GM12878 (cell line): ENCODE data around the gene SSNA1. TPM values are rescaled to one million over a fixed set of nuclear protein-coding genes. Genes with fewer than 3 reads are reported as not detected.

Source experiments
- CBFB ChIP-seq: IDR thresholded peaks from 2 replicates; pipeline ENCODE4 v1.6.1; 2016; ENCODE audit warnings: antibody characterized with exemption, low read depth
- IKZF2 ChIP-seq, 2 experiments: fragments of 450-650 bp; IDR thresholded peaks; 2 replicates each; pipeline ENCODE4 v1.6.1; 2017; ENCODE audit warnings: mild to moderate bottlenecking in 2 of 2, moderate library complexity in 2 of 2
- MEF2A ChIP-seq: IDR thresholded peaks from 2 replicates; pipeline ENCODE4 v1.6.1; 2011; ENCODE audit warnings: low read depth, mild to moderate bottlenecking, low read length, moderate library complexity; ENCODE audit not compliant: insufficient read depth
- MEF2B ChIP-seq: fragments of 450-650 bp; IDR thresholded peaks from 2 replicates; pipeline ENCODE4 v1.6.1; 2018; ENCODE audit warnings: mild to moderate bottlenecking, moderate library complexity; ENCODE audit not compliant: partially characterized antibody, poor library complexity, severe bottlenecking
- MXI1 ChIP-seq: fragments of 150-350 bp; IDR thresholded peaks from 2 replicates; pipeline ENCODE4 v1.6.1; 2011; ENCODE audit warnings: low read depth, mild to moderate bottlenecking, inconsistent platforms, low read length, improper control_type of control experiment
- NR2F1 ChIP-seq: fragments of 450-650 bp; conservative IDR thresholded peaks from 2 replicates; pipeline ENCODE4 v1.6.1; 2017; ENCODE audit warnings: mild to moderate bottlenecking
- POLR2A ChIP-seq: IDR thresholded peaks from 2 replicates; pipeline ENCODE4 v1.6.1; 2011; ENCODE audit warnings: low read depth, mild to moderate bottlenecking, low read length
- RAD51 ChIP-seq: fragments of 450-650 bp; IDR thresholded peaks from 2 replicates; pipeline ENCODE4 v1.6.1; 2016; ENCODE audit warnings: moderate library complexity, mild to moderate bottlenecking, inconsistent platforms
- RELA ChIP-seq: fragments of 450-650 bp; IDR thresholded peaks from 2 replicates; pipeline ENCODE4 v1.8.0; 2014; ENCODE audit warnings: borderline replicate concordance; ENCODE audit not compliant: partially characterized antibody
- SMAD5 ChIP-seq: IDR thresholded peaks from 2 replicates; pipeline ENCODE4 v1.6.1; 2016; ENCODE audit warnings: antibody characterized with exemption, low read depth
- SMC3 ChIP-seq: IDR thresholded peaks from 2 replicates; pipeline ENCODE4 v1.6.1; 2011; ENCODE audit warnings: low read length, improper control_type of control experiment, borderline replicate concordance
- SUPT20H ChIP-seq: IDR thresholded peaks from 2 replicates; pipeline ENCODE4 v1.6.1; 2011; ENCODE audit warnings: low read depth, mild to moderate bottlenecking, low read length, moderate library complexity, borderline replicate concordance; ENCODE audit not compliant: control insufficient read depth
- TBL1XR1 ChIP-seq: IDR thresholded peaks from 2 replicates; pipeline ENCODE4 v1.6.1; 2012; ENCODE audit warnings: low read depth, low read length, improper control_type of control experiment
- TCF3 ChIP-seq: IDR thresholded peaks from 2 replicates; pipeline ENCODE4 v1.6.1; 2012; ENCODE audit warnings: low read depth, mild to moderate bottlenecking, low read length, borderline replicate concordance; ENCODE audit not compliant: insufficient read depth
- ZNF217 ChIP-seq: fragments of 450-650 bp; IDR thresholded peaks from 2 replicates; pipeline ENCODE4 v1.6.1; 2017; ENCODE audit warnings: antibody characterized with exemption, mild to moderate bottlenecking
- ZNF384 ChIP-seq: IDR thresholded peaks from 2 replicates; pipeline ENCODE4 v1.6.1; 2012; ENCODE audit warnings: low read depth, mild to moderate bottlenecking, low read length, improper control_type of control experiment, borderline replicate concordance
- ZNF622 ChIP-seq: fragments of 450-650 bp; IDR thresholded peaks from 2 replicates; pipeline ENCODE4 v1.6.1; 2017; ENCODE audit warnings: mild to moderate bottlenecking, inconsistent platforms
- polyA plus RNA-seq, 11 experiments: library from polyadenylated mRNA; depleted of rRNA in 4 of 11; unstranded in 6 of 11; stranded (reverse) in 5 of 11; fragments of >200 nt; fragmentation: Nextera tagmentation in 4 of 11; fragmentation: Illumina TruSeq in 1 of 11; extraction: Ambion mirVana in 4 of 11; extraction: Trizol in 1 of 11; gene quantifications; 1 replicate in 1 of 11; 2 replicates in 10 of 11; pipeline versions ENCODE4 v1.2.1 to v1.2.3, GENCODE V29; 2011 to 2016; ENCODE audit warnings: inconsistent platforms in 2 of 11, missing spikeins in 2 of 11, low read depth in 1 of 11
- total RNA-seq, 4 experiments: library from RNA; depleted of rRNA in 3 of 4; stranded (reverse); fragments of >200 nt in 3 of 4; fragmentation: Illumina TruSeq in 1 of 4; extraction: Trizol in 1 of 4; gene quantifications; 2 replicates each; pipeline versions ENCODE4 v1.2.1 to v1.2.3, GENCODE V29; 2013 to 2021
- TF ChIP-seq, protein P1 (sequence below): fragments of 450-650 bp; IDR thresholded peaks from 2 replicates; pipeline ENCODE4 v1.6.1; 2017; ENCODE audit warnings: mild to moderate bottlenecking, moderate library complexity
- TF ChIP-seq, protein P2 (sequence below): fragments of 450-650 bp; IDR thresholded peaks from 2 replicates; pipeline ENCODE4 v1.6.1; 2017; ENCODE audit warnings: antibody characterized with exemption, mild to moderate bottlenecking, moderate library complexity
- TF ChIP-seq, protein P3 (sequence below): fragments of 450-650 bp; IDR thresholded peaks from 2 replicates; pipeline ENCODE4 v1.6.1; 2017; ENCODE audit warnings: mild to moderate bottlenecking
- TF ChIP-seq, protein P4 (sequence below): fragments of 150-350 bp; IDR thresholded peaks from 2 replicates; pipeline ENCODE4 v1.6.1; 2014; ENCODE audit warnings: mild to moderate bottlenecking, low read depth, low read length

The SSNA1 gene
- total and polyA plus RNA-seq, 10 of the 15 experiments (the other 5 are each of a cell fraction or from before 2014, with no cell fraction given), result 0.63 to 139 (median 78.0) TPM

- TF ChIP-seq, protein P1, sequence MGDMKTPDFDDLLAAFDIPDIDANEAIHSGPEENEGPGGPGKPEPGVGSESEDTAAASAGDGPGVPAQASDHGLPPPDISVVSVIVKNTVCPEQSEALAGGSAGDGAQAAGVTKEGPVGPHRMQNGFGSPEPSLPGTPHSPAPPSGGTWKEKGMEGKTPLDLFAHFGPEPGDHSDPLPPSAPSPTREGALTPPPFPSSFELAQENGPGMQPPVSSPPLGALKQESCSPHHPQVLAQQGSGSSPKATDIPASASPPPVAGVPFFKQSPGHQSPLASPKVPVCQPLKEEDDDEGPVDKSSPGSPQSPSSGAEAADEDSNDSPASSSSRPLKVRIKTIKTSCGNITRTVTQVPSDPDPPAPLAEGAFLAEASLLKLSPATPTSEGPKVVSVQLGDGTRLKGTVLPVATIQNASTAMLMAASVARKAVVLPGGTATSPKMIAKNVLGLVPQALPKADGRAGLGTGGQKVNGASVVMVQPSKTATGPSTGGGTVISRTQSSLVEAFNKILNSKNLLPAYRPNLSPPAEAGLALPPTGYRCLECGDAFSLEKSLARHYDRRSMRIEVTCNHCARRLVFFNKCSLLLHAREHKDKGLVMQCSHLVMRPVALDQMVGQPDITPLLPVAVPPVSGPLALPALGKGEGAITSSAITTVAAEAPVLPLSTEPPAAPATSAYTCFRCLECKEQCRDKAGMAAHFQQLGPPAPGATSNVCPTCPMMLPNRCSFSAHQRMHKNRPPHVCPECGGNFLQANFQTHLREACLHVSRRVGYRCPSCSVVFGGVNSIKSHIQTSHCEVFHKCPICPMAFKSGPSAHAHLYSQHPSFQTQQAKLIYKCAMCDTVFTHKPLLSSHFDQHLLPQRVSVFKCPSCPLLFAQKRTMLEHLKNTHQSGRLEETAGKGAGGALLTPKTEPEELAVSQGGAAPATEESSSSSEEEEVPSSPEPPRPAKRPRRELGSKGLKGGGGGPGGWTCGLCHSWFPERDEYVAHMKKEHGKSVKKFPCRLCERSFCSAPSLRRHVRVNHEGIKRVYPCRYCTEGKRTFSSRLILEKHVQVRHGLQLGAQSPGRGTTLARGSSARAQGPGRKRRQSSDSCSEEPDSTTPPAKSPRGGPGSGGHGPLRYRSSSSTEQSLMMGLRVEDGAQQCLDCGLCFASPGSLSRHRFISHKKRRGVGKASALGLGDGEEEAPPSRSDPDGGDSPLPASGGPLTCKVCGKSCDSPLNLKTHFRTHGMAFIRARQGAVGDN, result no peak
- TF ChIP-seq MXI1 (peak; percentile 62; the same call in 1 of the 2 replicates), ZNF384 (no peak), CBFB (no peak), RAD51 (peak; percentile 64), SMC3 (peak; percentile 88), POLR2A (no peak), ZNF217 (0 out of 2 replicates have a peak, but pooled peaks have one; percentile 24), TBL1XR1 (peak; percentile 18; the same call in 1 of the 2 replicates), SUPT20H (no peak), MEF2A (no peak), MEF2B (peak; percentile 80), NR2F1 (peak; percentile 66), SMAD5 (no peak), IKZF2 (IDR thresholded peaks at IDR 0.05) (peak; percentile 85 to 89; a peak in 3 of 4 replicates), ZNF622 (no peak), RELA (peak; percentile 93), TCF3 (peak; percentile 80; the same call in 1 of the 2 replicates)
- TF ChIP-seq, protein P2, sequence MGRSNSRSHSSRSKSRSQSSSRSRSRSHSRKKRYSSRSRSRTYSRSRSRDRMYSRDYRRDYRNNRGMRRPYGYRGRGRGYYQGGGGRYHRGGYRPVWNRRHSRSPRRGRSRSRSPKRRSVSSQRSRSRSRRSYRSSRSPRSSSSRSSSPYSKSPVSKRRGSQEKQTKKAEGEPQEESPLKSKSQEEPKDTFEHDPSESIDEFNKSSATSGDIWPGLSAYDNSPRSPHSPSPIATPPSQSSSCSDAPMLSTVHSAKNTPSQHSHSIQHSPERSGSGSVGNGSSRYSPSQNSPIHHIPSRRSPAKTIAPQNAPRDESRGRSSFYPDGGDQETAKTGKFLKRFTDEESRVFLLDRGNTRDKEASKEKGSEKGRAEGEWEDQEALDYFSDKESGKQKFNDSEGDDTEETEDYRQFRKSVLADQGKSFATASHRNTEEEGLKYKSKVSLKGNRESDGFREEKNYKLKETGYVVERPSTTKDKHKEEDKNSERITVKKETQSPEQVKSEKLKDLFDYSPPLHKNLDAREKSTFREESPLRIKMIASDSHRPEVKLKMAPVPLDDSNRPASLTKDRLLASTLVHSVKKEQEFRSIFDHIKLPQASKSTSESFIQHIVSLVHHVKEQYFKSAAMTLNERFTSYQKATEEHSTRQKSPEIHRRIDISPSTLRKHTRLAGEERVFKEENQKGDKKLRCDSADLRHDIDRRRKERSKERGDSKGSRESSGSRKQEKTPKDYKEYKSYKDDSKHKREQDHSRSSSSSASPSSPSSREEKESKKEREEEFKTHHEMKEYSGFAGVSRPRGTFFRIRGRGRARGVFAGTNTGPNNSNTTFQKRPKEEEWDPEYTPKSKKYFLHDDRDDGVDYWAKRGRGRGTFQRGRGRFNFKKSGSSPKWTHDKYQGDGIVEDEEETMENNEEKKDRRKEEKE, result no peak
- TF ChIP-seq, protein P3, sequence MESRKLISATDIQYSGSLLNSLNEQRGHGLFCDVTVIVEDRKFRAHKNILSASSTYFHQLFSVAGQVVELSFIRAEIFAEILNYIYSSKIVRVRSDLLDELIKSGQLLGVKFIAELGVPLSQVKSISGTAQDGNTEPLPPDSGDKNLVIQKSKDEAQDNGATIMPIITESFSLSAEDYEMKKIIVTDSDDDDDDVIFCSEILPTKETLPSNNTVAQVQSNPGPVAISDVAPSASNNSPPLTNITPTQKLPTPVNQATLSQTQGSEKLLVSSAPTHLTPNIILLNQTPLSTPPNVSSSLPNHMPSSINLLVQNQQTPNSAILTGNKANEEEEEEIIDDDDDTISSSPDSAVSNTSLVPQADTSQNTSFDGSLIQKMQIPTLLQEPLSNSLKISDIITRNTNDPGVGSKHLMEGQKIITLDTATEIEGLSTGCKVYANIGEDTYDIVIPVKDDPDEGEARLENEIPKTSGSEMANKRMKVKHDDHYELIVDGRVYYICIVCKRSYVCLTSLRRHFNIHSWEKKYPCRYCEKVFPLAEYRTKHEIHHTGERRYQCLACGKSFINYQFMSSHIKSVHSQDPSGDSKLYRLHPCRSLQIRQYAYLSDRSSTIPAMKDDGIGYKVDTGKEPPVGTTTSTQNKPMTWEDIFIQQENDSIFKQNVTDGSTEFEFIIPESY, result peak; percentile 68
- TF ChIP-seq, protein P4, sequence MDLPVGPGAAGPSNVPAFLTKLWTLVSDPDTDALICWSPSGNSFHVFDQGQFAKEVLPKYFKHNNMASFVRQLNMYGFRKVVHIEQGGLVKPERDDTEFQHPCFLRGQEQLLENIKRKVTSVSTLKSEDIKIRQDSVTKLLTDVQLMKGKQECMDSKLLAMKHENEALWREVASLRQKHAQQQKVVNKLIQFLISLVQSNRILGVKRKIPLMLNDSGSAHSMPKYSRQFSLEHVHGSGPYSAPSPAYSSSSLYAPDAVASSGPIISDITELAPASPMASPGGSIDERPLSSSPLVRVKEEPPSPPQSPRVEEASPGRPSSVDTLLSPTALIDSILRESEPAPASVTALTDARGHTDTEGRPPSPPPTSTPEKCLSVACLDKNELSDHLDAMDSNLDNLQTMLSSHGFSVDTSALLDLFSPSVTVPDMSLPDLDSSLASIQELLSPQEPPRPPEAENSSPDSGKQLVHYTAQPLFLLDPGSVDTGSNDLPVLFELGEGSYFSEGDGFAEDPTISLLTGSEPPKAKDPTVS, result no peak
Measured at GRCh38 chr9:137236238-137236935, 47.9 kb downstream of the SSNA1 start (continued).
